OCI-LY7 (cell line): Measurements from ENCODE around the gene RBFOX1.

Source experiments
- CTCF ChIP-seq: fragments of 200-600 bp; sonication (generic); conservative IDR thresholded peaks from 2 replicates; pipeline ENCODE4 v1.5.1; 2014; ENCODE audit warnings: mild to moderate bottlenecking, antibody characterized with exemption, low read length, moderate library complexity, mixed read lengths
- EZH2phosphoT487 ChIP-seq: fragments of 200-600 bp; sonication (generic); IDR thresholded peaks from 2 replicates; pipeline ENCODE4 v1.6.1; 2018; ENCODE audit warnings: low read depth, borderline replicate concordance, mild to moderate bottlenecking, mixed run types, antibody characterized with exemption, low read length, moderate library complexity, mixed read lengths

DNA sequence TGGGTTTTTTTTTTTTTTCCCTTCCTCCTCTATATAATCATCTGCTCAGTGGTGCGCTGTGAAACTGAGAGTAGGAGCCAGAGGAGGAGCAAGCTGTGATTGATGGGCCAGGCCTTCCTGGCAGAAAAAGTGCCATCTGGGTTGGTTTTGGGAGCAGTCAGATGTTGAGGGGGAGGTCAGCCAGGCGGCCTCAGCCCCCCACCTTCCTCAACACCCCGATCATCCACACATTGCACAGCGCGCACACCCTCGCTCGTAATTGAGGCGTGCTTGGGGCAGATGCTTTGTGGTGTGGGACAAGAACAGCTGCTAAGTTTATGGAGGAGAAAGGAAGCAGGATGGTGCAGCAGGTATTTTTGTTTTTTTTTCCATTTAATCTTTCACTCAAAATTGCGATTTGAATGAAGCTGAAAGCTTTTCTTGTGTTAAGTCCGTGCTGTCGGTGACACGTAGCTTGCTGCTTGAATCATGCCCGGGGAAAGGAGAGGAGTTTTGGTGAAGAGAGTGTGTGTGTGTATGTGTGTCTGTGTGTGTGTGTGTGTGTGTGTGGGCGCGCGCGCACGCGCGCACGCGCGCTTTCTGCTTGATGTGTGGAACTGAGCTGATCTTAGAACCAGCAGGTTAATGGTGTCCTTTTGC lies 177.4 kb downstream of the RBFOX1 start:
- TF ChIP-seq CTCF (no peak), EZH2phosphoT487 (no peak)
